NCI-H526 treated with DMSO at 0.1 percent for 48 hours (cell line): ENCODE results near the gene ASCC3.
A peak's percentile ranks its signal among the peaks of the same experiment; 100 is the strongest.

Experiments used
- DNase-seq: peaks from one replicate; lab custom pipeline; 2025; lab: John Stamatoyannopoulos, UW

ASCC3 gene

GRCh38 chr6:100464903-100465700 lies 416.0 kb downstream of the ASCC3 start, which contains the start of gene SIM1:
Gene SIM1 (minus strand): TSS chr6:100464921. CDS start chr6:100463468, 1,453 bp downstream.
- DNase-seq: no peak

GRCh38 chr6:100464162-100464851 lies 416.8 kb downstream of the ASCC3 start:
- no peak for DNase-seq

- no peak for DNase-seq
Observed at GRCh38 chr6:100463630-100464161, 417.4 kb downstream of the ASCC3 start.

- DNase-seq: peak; percentile 6
Observed at GRCh38 chr6:100462706-100463629, 418.2 kb downstream of the ASCC3 start.

GRCh38 chr6:100461917-100462705 lies 419.0 kb downstream of the ASCC3 start:
- no peak for DNase-seq

- DNase-seq: peak; percentile 31
Observed at GRCh38 chr6:100461278-100461916, 419.7 kb downstream of the ASCC3 start.

- no peak for DNase-seq
Observed at GRCh38 chr6:100460650-100461204, 420.4 kb downstream of the ASCC3 start.

- no peak for DNase-seq
Observed at GRCh38 chr6:100459592-100460184, 421.4 kb downstream of the ASCC3 start.

GRCh38 chr6:100458841-100459591 lies 422.1 kb downstream of the ASCC3 start:
- no peak for DNase-seq
